ENCODE data around the gene GMDS. TPM values are rescaled to one million over a fixed set of nuclear protein-coding genes. Genes with fewer than 3 reads are reported as not detected.

The GMDS gene
- total RNA-seq, 2 donors from 2014 or later: 25.4 to 29.5 TPM

- H3K36me3 Mint-ChIP-seq (ENCODE audit: low read depth): no peaks in the 10 kb centered on the region
- no peak for TF ChIP-seq CTCF (conservative IDR thresholded peaks at IDR 0.05)
- no peak overlapping the region for H3K9ac ChIP-seq (ENCODE audit: extremely low read depth, low read length, poor library complexity, severe bottlenecking)
- H3K4me3 ChIP-seq (ENCODE audit: low read length): no peak overlapping the region
- peaks cover 18% of the 10 kb centered on the region for H3K4me1 Mint-ChIP-seq
- H3K9me3 Mint-ChIP-seq: no peaks in the 10 kb centered on the region
- no peak for DNase-seq
- no peaks in the 10 kb centered on the region for H3K27me3 Mint-ChIP-seq (ENCODE audit: insufficient read depth)
- no peak overlapping the region for H3K4me3 Mint-ChIP-seq
- no peaks in the 10 kb centered on the region for H3K9me3 ChIP-seq (ENCODE audit: control insufficient read depth, low read length)
- peaks cover 15% of the 10 kb centered on the region for H3K4me1 ChIP-seq (ENCODE audit: control insufficient read depth, insufficient read depth, low read length)
- H3K27me3 ChIP-seq (ENCODE audit: control insufficient read depth, insufficient read depth, low read length, poor library complexity, severe bottlenecking): no peaks in the 10 kb centered on the region
- WGBS, 2 experiments (ENCODE audit: insufficient coverage in 1 of 2, insufficient read length in 1 of 2): 72% methylated on average over 1 of the region's 2 CpGs; no CpG with 5 or more reads in 1 of the 2 experiments
- no peaks in the 10 kb centered on the region for H3K36me3 ChIP-seq (ENCODE audit: control insufficient read depth, insufficient read depth, low read length)
- no peak overlapping the region for H3K27ac ChIP-seq (ENCODE audit: low read depth, low read length)
- H3K27ac Mint-ChIP-seq: no peak overlapping the region
Observed at GRCh38 chr6:1862411-1862810, 383.0 kb downstream of the GMDS start.

GRCh38 chr6:1860756-1861348 is 384.6 kb downstream of the GMDS start:
- Histone ChIP-seq H3K4me1 (ENCODE audit: control insufficient read depth, insufficient read depth, low read length) (peaks cover 14% of the 10 kb centered on the region), H3K9ac (ENCODE audit: extremely low read depth, low read length, poor library complexity, severe bottlenecking) (no peak overlapping the region), H3K27ac (ENCODE audit: low read depth, low read length) (no peak overlapping the region), H3K36me3 (ENCODE audit: control insufficient read depth, insufficient read depth, low read length) (no peaks in the 10 kb centered on the region), H3K4me3 (ENCODE audit: low read length) (no peak overlapping the region), H3K9me3 (ENCODE audit: control insufficient read depth, low read length) (no peaks in the 10 kb centered on the region), H3K27me3 (ENCODE audit: control insufficient read depth, insufficient read depth, low read length, poor library complexity, severe bottlenecking) (no peaks in the 10 kb centered on the region)
- no peaks in the 10 kb centered on the region for H3K9me3 Mint-ChIP-seq
- H3K4me1 Mint-ChIP-seq: peaks cover 15% of the 10 kb centered on the region
- no peak overlapping the region for H3K27ac Mint-ChIP-seq
- no peak for DNase-seq
- TF ChIP-seq CTCF (conservative IDR thresholded peaks at IDR 0.05): no peak
- WGBS, 2 experiments (ENCODE audit: insufficient coverage in 1 of 2, insufficient read length in 1 of 2): 90 to 94% methylated on average over 4 of the region's 4 CpGs
- no peak overlapping the region for H3K4me3 Mint-ChIP-seq
- no peaks in the 10 kb centered on the region for H3K27me3 Mint-ChIP-seq (ENCODE audit: insufficient read depth)
- H3K36me3 Mint-ChIP-seq (ENCODE audit: low read depth): no peaks in the 10 kb centered on the region

- no peak overlapping the region for H3K27ac ChIP-seq (ENCODE audit: low read depth, low read length)
- no peak overlapping the region for H3K9ac ChIP-seq (ENCODE audit: extremely low read depth, low read length, poor library complexity, severe bottlenecking)
- no peaks in the 10 kb centered on the region for H3K9me3 ChIP-seq (ENCODE audit: control insufficient read depth, low read length)
- no peaks in the 10 kb centered on the region for H3K4me1 ChIP-seq (ENCODE audit: control insufficient read depth, insufficient read depth, low read length)
- WGBS, 2 experiments (ENCODE audit: insufficient coverage in 1 of 2, insufficient read length in 1 of 2): 91 to 100% methylated on average over 3 to 6 of the region's 6 CpGs
- Mint-ChIP-seq H3K9me3 (no peaks in the 10 kb centered on the region), H3K27ac (no peak overlapping the region), H3K4me3 (no peak overlapping the region), H3K27me3 (ENCODE audit: insufficient read depth) (no peaks in the 10 kb centered on the region), H3K4me1 (no peaks in the 10 kb centered on the region), H3K36me3 (ENCODE audit: low read depth) (no peaks in the 10 kb centered on the region)
- no peak for TF ChIP-seq CTCF (conservative IDR thresholded peaks at IDR 0.05)
- no peaks in the 10 kb centered on the region for H3K27me3 ChIP-seq (ENCODE audit: control insufficient read depth, insufficient read depth, low read length, poor library complexity, severe bottlenecking)
- no peak for DNase-seq
- H3K4me3 ChIP-seq (ENCODE audit: low read length): no peak overlapping the region
- H3K36me3 ChIP-seq (ENCODE audit: control insufficient read depth, insufficient read depth, low read length): no peaks in the 10 kb centered on the region
Observed at GRCh38 chr6:1858859-1859258, 386.5 kb downstream of the GMDS start.

Data from endodermal cell (in vitro differentiated cells).